DOHH2 (cell line): Measurements from ENCODE around the gene OBP2B.

Experiments
- EZH2phosphoT487 ChIP-seq: fragments of 200-600 bp; sonication (generic); IDR thresholded peaks from 2 replicates; pipeline ENCODE4 v1.6.1; 2017; ENCODE audit warnings: borderline replicate concordance, mild to moderate bottlenecking, antibody characterized with exemption, low read length, moderate library complexity, mixed read lengths
- TF ChIP-seq, protein P1 (sequence below): fragments of 200-600 bp; sonication (generic); IDR thresholded peaks from one replicate; pipeline ENCODE4 v1.5.1; 2014; ENCODE audit warnings: antibody characterized with exemption, mild to moderate bottlenecking, low read depth, low read length; ENCODE audit not compliant: poor library complexity, severe bottlenecking

DNA sequence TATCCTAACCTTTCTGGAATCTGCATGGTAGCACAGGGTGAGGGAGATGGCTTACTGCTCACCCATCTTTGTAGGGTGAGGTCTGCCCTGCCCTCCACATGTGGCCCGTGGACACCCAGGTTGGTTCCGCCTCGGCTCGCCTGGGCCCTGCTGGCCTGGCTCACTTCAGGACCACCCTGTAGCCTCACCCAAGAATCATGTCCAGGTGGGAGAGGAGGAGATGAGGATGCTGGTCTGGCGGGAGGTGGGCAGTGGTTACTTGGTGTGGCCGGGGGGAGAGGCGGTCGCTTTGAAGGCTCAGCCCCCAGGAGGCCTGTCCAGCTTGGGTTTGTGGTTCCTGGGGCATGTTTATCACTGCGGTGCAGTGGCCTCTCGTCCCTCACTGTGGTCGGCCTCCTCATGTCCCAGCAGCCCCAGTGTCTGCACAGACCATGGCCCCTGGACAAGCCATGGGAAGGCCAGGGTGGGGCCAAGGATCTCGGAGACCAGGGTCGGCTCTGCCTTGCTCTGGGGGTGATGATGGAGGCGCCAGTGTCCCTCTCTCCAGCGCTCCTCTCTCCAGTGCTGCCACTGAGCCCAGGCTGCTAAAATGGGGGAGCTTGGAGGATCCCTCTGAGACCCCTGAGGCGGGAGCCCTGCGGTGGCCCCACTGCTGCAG is 4.6 kb downstream of the OBP2B start:
- TF ChIP-seq, protein P1, sequence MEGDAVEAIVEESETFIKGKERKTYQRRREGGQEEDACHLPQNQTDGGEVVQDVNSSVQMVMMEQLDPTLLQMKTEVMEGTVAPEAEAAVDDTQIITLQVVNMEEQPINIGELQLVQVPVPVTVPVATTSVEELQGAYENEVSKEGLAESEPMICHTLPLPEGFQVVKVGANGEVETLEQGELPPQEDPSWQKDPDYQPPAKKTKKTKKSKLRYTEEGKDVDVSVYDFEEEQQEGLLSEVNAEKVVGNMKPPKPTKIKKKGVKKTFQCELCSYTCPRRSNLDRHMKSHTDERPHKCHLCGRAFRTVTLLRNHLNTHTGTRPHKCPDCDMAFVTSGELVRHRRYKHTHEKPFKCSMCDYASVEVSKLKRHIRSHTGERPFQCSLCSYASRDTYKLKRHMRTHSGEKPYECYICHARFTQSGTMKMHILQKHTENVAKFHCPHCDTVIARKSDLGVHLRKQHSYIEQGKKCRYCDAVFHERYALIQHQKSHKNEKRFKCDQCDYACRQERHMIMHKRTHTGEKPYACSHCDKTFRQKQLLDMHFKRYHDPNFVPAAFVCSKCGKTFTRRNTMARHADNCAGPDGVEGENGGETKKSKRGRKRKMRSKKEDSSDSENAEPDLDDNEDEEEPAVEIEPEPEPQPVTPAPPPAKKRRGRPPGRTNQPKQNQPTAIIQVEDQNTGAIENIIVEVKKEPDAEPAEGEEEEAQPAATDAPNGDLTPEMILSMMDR = no peak
- no peak for TF ChIP-seq EZH2phosphoT487
